GM10248 (cell line): ENCODE results near the gene MKI67.

Experiments used
- CTCF ChIA-PET: fragments of 300-600 bp; sonication (Branson Sonifier 250); formaldehyde crosslinking; extraction: SDS; loops from one replicate; lab custom pipeline; 2021; ENCODE audit warnings: antibody characterized with exemption; lab: Yijun Ruan, JAX
- POLR2A ChIA-PET: fragments of 350-650 bp; sonication (Branson Sonifier 250); formaldehyde crosslinking; extraction: SDS; loops from one replicate; lab custom pipeline; 2020; ENCODE audit warnings: antibody characterized with exemption; lab: Yijun Ruan, JAX
- DNase-seq: peaks from one replicate; pipeline ENCODE4 v3.0.0; 2012; ENCODE audit errors: extremely low spot score
- TF ChIP-seq, protein P1 (sequence below): IDR thresholded peaks from 2 replicates; pipeline ENCODE4 v1.5.1; 2012; ENCODE audit warnings: mild to moderate bottlenecking, low read depth; ENCODE audit errors: extremely low read depth, missing control alignments, control extremely low read depth

Gene MKI67

GRCh38 chr10:128059266-128059981 is 66.8 kb downstream of the MKI67 start:
- TF ChIP-seq, protein P1, sequence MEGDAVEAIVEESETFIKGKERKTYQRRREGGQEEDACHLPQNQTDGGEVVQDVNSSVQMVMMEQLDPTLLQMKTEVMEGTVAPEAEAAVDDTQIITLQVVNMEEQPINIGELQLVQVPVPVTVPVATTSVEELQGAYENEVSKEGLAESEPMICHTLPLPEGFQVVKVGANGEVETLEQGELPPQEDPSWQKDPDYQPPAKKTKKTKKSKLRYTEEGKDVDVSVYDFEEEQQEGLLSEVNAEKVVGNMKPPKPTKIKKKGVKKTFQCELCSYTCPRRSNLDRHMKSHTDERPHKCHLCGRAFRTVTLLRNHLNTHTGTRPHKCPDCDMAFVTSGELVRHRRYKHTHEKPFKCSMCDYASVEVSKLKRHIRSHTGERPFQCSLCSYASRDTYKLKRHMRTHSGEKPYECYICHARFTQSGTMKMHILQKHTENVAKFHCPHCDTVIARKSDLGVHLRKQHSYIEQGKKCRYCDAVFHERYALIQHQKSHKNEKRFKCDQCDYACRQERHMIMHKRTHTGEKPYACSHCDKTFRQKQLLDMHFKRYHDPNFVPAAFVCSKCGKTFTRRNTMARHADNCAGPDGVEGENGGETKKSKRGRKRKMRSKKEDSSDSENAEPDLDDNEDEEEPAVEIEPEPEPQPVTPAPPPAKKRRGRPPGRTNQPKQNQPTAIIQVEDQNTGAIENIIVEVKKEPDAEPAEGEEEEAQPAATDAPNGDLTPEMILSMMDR: no peak
- POLR2A ChIA-PET: no interaction called here
- no peak for DNase-seq
- CTCF ChIA-PET: interaction anchor here (1.2 to 2.5 kb wide), 6 partner anchors 10 to 205 kb away, joined by 3 to 17 read pairs (median 8); no protein-coding TSS in a partner anchor

DNA sequence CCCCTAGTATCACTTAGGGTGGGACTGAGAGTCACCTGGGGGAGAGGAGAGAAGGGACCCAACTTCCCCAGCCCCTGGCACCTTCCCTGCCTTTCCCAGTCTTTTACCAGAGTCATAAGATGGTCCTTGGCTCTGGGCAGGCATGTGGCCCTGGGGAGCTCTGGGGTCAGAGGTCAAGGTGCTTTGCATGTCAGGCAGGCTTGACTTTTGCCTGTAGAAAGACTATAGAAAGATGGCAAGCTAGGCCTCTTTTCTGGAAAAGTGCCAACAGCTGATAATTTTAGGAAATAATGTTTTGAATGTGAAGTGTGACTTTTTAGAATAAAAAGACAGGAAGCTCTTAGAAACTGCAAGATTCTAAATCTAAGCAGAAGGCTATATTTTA is 67.5 kb downstream of the MKI67 start:
- ChIA-PET POLR2A (no interaction called here), CTCF (interaction anchor here (1.0 to 2.5 kb wide), 7 partner anchors 11 to 204 kb away, joined by 3 to 17 read pairs (median 5); no protein-coding TSS in a partner anchor)
- TF ChIP-seq, protein P1: no peak
- DNase-seq: no peak

DNA sequence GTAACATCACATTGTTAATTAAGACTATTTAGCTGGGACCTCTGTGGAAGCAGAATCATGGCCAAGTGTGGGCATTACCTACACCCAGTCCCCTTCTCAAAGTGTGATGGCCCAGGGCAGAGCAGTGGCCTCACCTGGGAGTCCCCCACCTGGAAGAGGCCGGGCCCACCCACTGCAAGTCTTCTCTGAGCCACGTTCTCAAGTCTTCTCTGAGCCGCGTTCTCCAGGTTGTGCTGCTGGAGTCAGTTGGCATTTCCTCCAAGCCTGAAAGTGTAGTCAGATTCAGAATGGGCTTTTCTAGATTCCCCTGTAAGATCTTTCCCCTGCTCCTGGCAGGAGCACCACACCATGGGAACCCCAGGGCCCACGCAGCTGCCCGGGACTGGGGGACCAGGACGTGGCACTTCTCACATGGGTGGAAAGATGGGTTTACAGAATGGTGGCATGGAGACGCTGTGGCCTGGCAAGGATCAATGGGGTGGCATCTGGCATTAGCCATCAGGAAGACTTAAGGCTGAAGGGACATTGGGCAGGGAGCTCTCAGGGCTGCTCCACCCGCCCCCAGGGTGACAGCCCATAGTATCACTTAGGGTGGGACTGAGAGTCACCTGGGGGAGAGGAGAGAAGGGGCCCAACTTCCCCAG is 68.0 kb downstream of the MKI67 start:
- DNase-seq: no peak
- TF ChIP-seq, protein P1: no peak
- POLR2A ChIA-PET: no interaction called here
- CTCF ChIA-PET: interaction anchor here (1.0 to 2.5 kb wide), 7 partner anchors 10 to 23 kb away, joined by 3 to 17 read pairs (median 5); no protein-coding TSS in a partner anchor

DNA sequence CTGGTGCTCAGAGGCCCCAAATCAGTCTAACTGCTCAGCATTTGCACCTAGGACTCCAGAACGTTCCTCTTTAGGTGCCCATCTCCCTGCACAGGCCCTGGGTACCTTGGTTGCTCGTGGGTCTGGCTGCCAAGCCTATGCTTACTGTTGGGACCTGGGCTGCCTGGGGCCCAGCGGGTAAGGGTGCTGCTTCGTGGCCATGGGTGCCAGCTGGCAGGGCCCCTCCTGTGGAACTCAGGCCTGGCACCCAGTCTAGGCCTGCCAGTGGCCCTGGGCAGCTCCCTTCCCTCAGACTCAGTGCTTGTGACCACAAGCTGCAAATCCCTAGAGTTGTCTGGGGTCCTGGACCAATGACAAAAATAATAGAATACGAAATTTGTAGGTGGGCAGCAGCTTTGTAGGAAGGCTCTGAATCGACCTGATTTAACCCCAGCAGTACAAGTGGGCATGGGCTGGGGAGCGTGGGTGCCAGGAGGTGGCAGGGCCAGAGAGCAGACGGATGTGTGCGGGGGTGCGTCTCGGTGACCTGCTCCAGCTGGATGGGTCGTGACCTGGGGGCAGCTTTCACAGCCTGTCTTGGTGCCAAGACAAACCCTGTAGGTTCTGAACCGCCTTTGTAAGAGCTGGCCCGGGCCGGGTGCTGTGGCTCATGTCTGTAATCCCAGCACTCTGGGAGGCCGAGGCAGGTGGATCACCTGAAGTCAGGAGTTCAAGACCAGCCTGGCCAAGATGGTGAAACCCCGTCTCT is 69.7 kb downstream of the MKI67 start:
- ChIA-PET POLR2A (no interaction called here), CTCF (interaction anchor here (1.0 to 2.2 kb wide), 5 partner anchors 9 to 44 kb away, joined by 3 to 12 read pairs (median 3); no protein-coding TSS in a partner anchor)
- TF ChIP-seq, protein P1: no peak
- no peak for DNase-seq

DNA sequence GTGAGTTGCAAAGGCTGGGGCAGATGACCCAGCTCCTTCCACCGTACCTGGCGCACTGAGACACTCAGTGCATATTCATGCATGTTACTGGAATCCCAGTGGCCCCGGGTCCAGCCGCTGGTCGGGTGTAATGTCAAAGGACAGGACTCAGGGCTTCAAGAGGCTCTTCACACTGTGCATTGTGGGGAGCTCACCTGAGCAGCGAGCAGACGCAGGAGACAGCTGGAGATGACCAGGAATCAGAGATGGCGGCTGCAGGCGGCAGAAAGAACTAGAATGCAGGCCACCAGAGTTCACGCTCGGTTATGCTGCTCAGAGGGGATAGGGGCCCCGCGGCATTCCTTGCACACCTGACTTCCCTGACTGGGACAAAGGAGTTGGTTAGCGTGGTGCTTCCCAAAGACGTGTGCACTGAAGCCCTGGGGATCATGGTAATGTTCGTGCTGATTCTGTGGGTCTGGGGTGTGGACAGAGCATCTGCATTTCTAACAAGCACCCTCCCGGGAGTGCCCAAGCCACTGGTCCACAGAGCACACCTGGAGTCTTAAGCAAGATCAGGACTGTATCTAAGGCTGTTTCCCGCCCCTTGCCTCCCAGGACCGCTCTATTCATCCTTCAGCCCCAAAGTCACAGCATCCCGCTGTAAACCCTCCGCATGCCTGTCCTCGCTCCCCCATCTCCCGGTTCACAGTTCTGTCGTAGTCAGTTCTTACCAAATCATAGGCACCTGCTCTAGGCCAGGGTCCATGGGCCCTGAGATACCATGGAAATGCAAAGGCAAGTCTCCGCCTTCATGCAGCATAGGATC is 71.0 kb downstream of the MKI67 start:
- DNase-seq: no peak
- TF ChIP-seq, protein P1: no peak
- POLR2A ChIA-PET: no interaction called here
- CTCF ChIA-PET: interaction anchor here (1.3 to 2.3 kb wide), 3 partner anchors 13 to 20 kb away, joined by 4 to 16 read pairs (median 12); no protein-coding TSS in a partner anchor
